HAP-1 (cell line): Measurements from ENCODE around the gene IREB2.
A peak's percentile ranks its signal among the peaks of the same experiment; 100 is the strongest.

Source experiments
- DNase-seq, 2 experiments: peaks; one replicate each; pipeline ENCODE4 v3.0.0-alpha.2; 2016 to 2020; ENCODE audit warnings: low spot score in 2 of 2
- H3K27me3 ChIP-seq: fragments of 250-450 bp; sonication (Bioruptor Pico); 2 replicates; pipeline ENCODE4 v1.5.1; 2020; ENCODE audit warnings: low read depth, mild to moderate bottlenecking, moderate library complexity
- H3K36me3 ChIP-seq: fragments of 250-450 bp; sonication (Bioruptor Pico); replicated peaks from 2 replicates; pipeline ENCODE4 v1.5.1; 2020; ENCODE audit warnings: mild to moderate bottlenecking
- H3K4me1 ChIP-seq: fragments of 250-450 bp; sonication (Bioruptor Pico); 2 replicates; pipeline ENCODE4 v1.5.1; 2020; ENCODE audit warnings: mild to moderate bottlenecking
- H3K4me3 ChIP-seq: fragments of 250-450 bp; sonication (Bioruptor Pico); 2 replicates; pipeline ENCODE4 v1.5.1; 2020; ENCODE audit warnings: mild to moderate bottlenecking, moderate library complexity
- H3K9me3 ChIP-seq: fragments of 250-450 bp; sonication (Bioruptor Pico); 2 replicates; pipeline ENCODE4 v1.5.1; 2020; ENCODE audit warnings: mild to moderate bottlenecking, moderate library complexity
- in situ Hi-C: fragments of 300-500 bp; cut with MboI; formaldehyde crosslinking; loops from 3 replicates; pipeline ENCODE4 v1.14.3; 2020; ENCODE audit warnings: low sequenced_read_pairs, inconsistent platforms, mixed read lengths

IREB2 gene

GRCh38 chr15:78437762-78438618 is at the start of gene IREB2:
Gene IREB2, plus strand, starts transcription at chr15:78438216. Its CDS starts 122 bp downstream, at chr15:78438338.
- Histone ChIP-seq H3K9me3 (no peaks in the 10 kb centered on the region), H3K4me3 (peak within 1 kb of the TSS; percentile 98), H3K36me3 (peaks cover 39% of the 10 kb centered on the region), H3K27me3 (peaks cover 5% of the 10 kb centered on the region; the same call in 1 of the 2 replicates), H3K4me1 (peaks cover 24% of the 10 kb centered on the region)
- in situ Hi-C loops = no loop called here
- peak; percentile 100 for DNase-seq

- Histone ChIP-seq H3K4me3 (no peak overlapping the region), H3K36me3 (no peaks in the 10 kb centered on the region), H3K27me3 (peaks cover 62% of the 10 kb centered on the region), H3K4me1 (no peaks in the 10 kb centered on the region; the same call in 1 of the 2 replicates), H3K9me3 (no peaks in the 10 kb centered on the region)
- DNase-seq = no peak
- in situ Hi-C loops = no loop called here
These were observed 49.2 kb upstream of the IREB2 start for GRCh38 chr15:78388865-78389264.

GRCh38 chr15:78389322-78389721 is 48.7 kb upstream of the IREB2 start:
- DNase-seq = no peak
- no peaks in the 10 kb centered on the region; the same call in 1 of the 2 replicates for H3K4me1 ChIP-seq
- no peak overlapping the region for H3K4me3 ChIP-seq
- in situ Hi-C loops = no loop called here
- H3K9me3 ChIP-seq = no peaks in the 10 kb centered on the region
- no peaks in the 10 kb centered on the region for H3K36me3 ChIP-seq
- peaks cover 60% of the 10 kb centered on the region for H3K27me3 ChIP-seq

GRCh38 chr15:78389738-78390137 is 48.3 kb upstream of the IREB2 start:
- no peak overlapping the region for H3K4me3 ChIP-seq
- peaks cover 57% of the 10 kb centered on the region for H3K27me3 ChIP-seq
- no peaks in the 10 kb centered on the region for H3K9me3 ChIP-seq
- H3K36me3 ChIP-seq = no peaks in the 10 kb centered on the region
- in situ Hi-C loops = no loop called here
- H3K4me1 ChIP-seq = no peaks in the 10 kb centered on the region; the same call in 1 of the 2 replicates
- DNase-seq = no peak

GRCh38 chr15:78390242-78390641 is 47.8 kb upstream of the IREB2 start:
- in situ Hi-C loops = no loop called here

GRCh38 chr15:78390826-78391225 is 47.2 kb upstream of the IREB2 start:
- Histone ChIP-seq H3K27me3 (peaks cover 47% of the 10 kb centered on the region), H3K4me3 (no peak overlapping the region), H3K9me3 (no peaks in the 10 kb centered on the region), H3K4me1 (no peaks in the 10 kb centered on the region; the same call in 1 of the 2 replicates), H3K36me3 (no peaks in the 10 kb centered on the region)
- DNase-seq = no peak
- in situ Hi-C loops = no loop called here

More at GRCh38 chr15:78390242-78390641, 47.8 kb upstream of the IREB2 start:
- Histone ChIP-seq H3K4me1 (no peaks in the 10 kb centered on the region; the same call in 1 of the 2 replicates), H3K36me3 (no peaks in the 10 kb centered on the region), H3K9me3 (no peaks in the 10 kb centered on the region), H3K4me3 (no peak overlapping the region), H3K27me3 (peaks cover 53% of the 10 kb centered on the region)
- DNase-seq = no peak

- DNase-seq = no peak
- in situ Hi-C loops = no loop called here
- Histone ChIP-seq H3K27me3 (peaks cover 39% of the 10 kb centered on the region), H3K4me1 (no peaks in the 10 kb centered on the region; the same call in 1 of the 2 replicates), H3K36me3 (no peaks in the 10 kb centered on the region), H3K9me3 (no peaks in the 10 kb centered on the region), H3K4me3 (no peak overlapping the region)
These were observed 46.2 kb upstream of the IREB2 start for GRCh38 chr15:78391781-78392180.

- H3K9me3 ChIP-seq = no peaks in the 10 kb centered on the region
- no peak overlapping the region for H3K4me3 ChIP-seq
- H3K4me1 ChIP-seq = no peaks in the 10 kb centered on the region; the same call in 1 of the 2 replicates
- H3K27me3 ChIP-seq = peaks cover 32% of the 10 kb centered on the region
- DNase-seq = no peak
- in situ Hi-C loops = no loop called here
- H3K36me3 ChIP-seq = no peaks in the 10 kb centered on the region
These were observed 45.6 kb upstream of the IREB2 start for GRCh38 chr15:78392430-78392829.

- H3K4me1 ChIP-seq = no peaks in the 10 kb centered on the region
- no peak overlapping the region for H3K4me3 ChIP-seq
- H3K27me3 ChIP-seq = peaks cover 26% of the 10 kb centered on the region
- DNase-seq = no peak
- no peaks in the 10 kb centered on the region for H3K36me3 ChIP-seq
- in situ Hi-C loops = no loop called here
- no peaks in the 10 kb centered on the region for H3K9me3 ChIP-seq
These were observed 44.9 kb upstream of the IREB2 start for GRCh38 chr15:78393137-78393536.

- Histone ChIP-seq H3K27me3 (peaks cover 22% of the 10 kb centered on the region), H3K36me3 (no peaks in the 10 kb centered on the region), H3K4me3 (no peak overlapping the region), H3K4me1 (no peaks in the 10 kb centered on the region), H3K9me3 (no peaks in the 10 kb centered on the region)
- in situ Hi-C loops = no loop called here
- DNase-seq = no peak
These were observed 44.0 kb upstream of the IREB2 start for GRCh38 chr15:78394026-78394425.

GRCh38 chr15:78394981-78395616 is 42.9 kb upstream of the IREB2 start:
- H3K4me3 ChIP-seq = no peak overlapping the region
- no peaks in the 10 kb centered on the region for H3K4me1 ChIP-seq
- no peaks in the 10 kb centered on the region for H3K36me3 ChIP-seq
- peaks cover 17% of the 10 kb centered on the region; the same call in 1 of the 2 replicates for H3K27me3 ChIP-seq
- DNase-seq = no peak
- H3K9me3 ChIP-seq = no peaks in the 10 kb centered on the region
- in situ Hi-C loops = no loop called here

- peaks cover 16% of the 10 kb centered on the region; the same call in 1 of the 2 replicates for H3K27me3 ChIP-seq
- no peaks in the 10 kb centered on the region for H3K4me1 ChIP-seq
- in situ Hi-C loops = no loop called here
- no peaks in the 10 kb centered on the region for H3K36me3 ChIP-seq
- H3K9me3 ChIP-seq = 0 out of 2 replicates have a peak, but pooled peaks cover 2% of the 10 kb centered on the region
- H3K4me3 ChIP-seq = no peak overlapping the region
- DNase-seq = no peak
These were observed 41.7 kb upstream of the IREB2 start for GRCh38 chr15:78396186-78396814.

- peak in 1 of 2 experiments; percentile 48 for DNase-seq
- peaks cover 13% of the 10 kb centered on the region for H3K27me3 ChIP-seq
- H3K9me3 ChIP-seq = 0 out of 2 replicates have a peak, but pooled peaks cover 2% of the 10 kb centered on the region
- in situ Hi-C loops = no loop called here
- no peaks in the 10 kb centered on the region for H3K36me3 ChIP-seq
- H3K4me3 ChIP-seq = no peak overlapping the region
- no peaks in the 10 kb centered on the region for H3K4me1 ChIP-seq
These were observed 41.0 kb upstream of the IREB2 start for GRCh38 chr15:78396976-78397375.
